SK-N-SH treated with all-trans-retinoic acid at 6 μM for 48 hours (cell line): ENCODE measurements around the gene GRIFIN.

ENCODE experiments used
- CREB5 ChIP-seq: fragments of 250-450 bp; sonication (Bioruptor Pico); IDR thresholded peaks from 2 replicates; pipeline ENCODE4 v1.5.1; 2020; ENCODE audit warnings: low read depth, mild to moderate bottlenecking, moderate library complexity
- GLIS3 ChIP-seq: fragments of 250-450 bp; sonication (Bioruptor Pico); IDR thresholded peaks from 2 replicates; pipeline ENCODE4 v1.5.0; 2020; ENCODE audit warnings: mild to moderate bottlenecking, moderate library complexity
- PATZ1 ChIP-seq: fragments of 250-450 bp; sonication (Bioruptor Pico); IDR thresholded peaks from 2 replicates; pipeline ENCODE4 v1.8.0; 2020; ENCODE audit warnings: mild to moderate bottlenecking, moderate library complexity, borderline replicate concordance
- RARB ChIP-seq: fragments of 250-450 bp; sonication (Bioruptor Pico); IDR thresholded peaks from 2 replicates; pipeline ENCODE4 v1.8.0; 2021; ENCODE audit warnings: mild to moderate bottlenecking, moderate library complexity
- ZC3H10 ChIP-seq: fragments of 250-450 bp; sonication (Bioruptor Pico); IDR thresholded peaks from 2 replicates; pipeline ENCODE4 v1.5.1; 2021; ENCODE audit warnings: mild to moderate bottlenecking, moderate library complexity
- ZFP3 ChIP-seq: fragments of 250-450 bp; sonication (Bioruptor Pico); IDR thresholded peaks from 2 replicates; pipeline ENCODE4 v1.5.0; 2020; ENCODE audit warnings: mild to moderate bottlenecking, moderate library complexity
- ZFP30 ChIP-seq: fragments of 450-650 bp; formaldehyde crosslinking; IDR thresholded peaks from 2 replicates; pipeline ENCODE4 v1.5.0; 2022; ENCODE audit warnings: mild to moderate bottlenecking, moderate library complexity
- ZNF70 ChIP-seq: fragments of 450-650 bp; formaldehyde crosslinking; IDR thresholded peaks from 2 replicates; pipeline ENCODE4 v1.5.0; 2020; ENCODE audit warnings: mild to moderate bottlenecking, moderate library complexity

GRCh38 chr7:2502647-2502966, 26.4 kb upstream of the GRIFIN start:
- TF ChIP-seq ZNF70 (CRISPR knock-in tag), result no peak
- TF ChIP-seq ZFP3 (CRISPR knock-in tag), result no peak
- no peak for TF ChIP-seq PATZ1
- no peak for TF ChIP-seq ZC3H10 (CRISPR knock-in tag)
- TF ChIP-seq CREB5 (CRISPR knock-in tag), result no peak
- TF ChIP-seq RARB (CRISPR knock-in tag), result no peak
- no peak for TF ChIP-seq ZFP30
- no peak for TF ChIP-seq GLIS3 (CRISPR knock-in tag)
